Fibroblast of lung (primary cell): Measurements from ENCODE around the gene CAPZB.

Source experiments
- EZH2 ChIP-seq: IDR thresholded peaks from 2 replicates; pipeline ENCODE4 v1.5.1; 2012; ENCODE audit warnings: low read length, control low read depth, mild to moderate bottlenecking; ENCODE audit errors: missing control alignments
- TF ChIP-seq, protein P1 (sequence below), 2 donors: IDR thresholded peaks in 1 of 2; conservative IDR thresholded peaks in 1 of 2; 1 replicate in 1 of 2; 2 replicates in 1 of 2; pipeline ENCODE4 v1.5.1; 2011 to 2012; ENCODE audit warnings: low read length in 2 of 2, control low read depth in 1 of 2, inconsistent platforms in 1 of 2, low read depth in 1 of 2, mild to moderate bottlenecking in 1 of 2

DNA sequence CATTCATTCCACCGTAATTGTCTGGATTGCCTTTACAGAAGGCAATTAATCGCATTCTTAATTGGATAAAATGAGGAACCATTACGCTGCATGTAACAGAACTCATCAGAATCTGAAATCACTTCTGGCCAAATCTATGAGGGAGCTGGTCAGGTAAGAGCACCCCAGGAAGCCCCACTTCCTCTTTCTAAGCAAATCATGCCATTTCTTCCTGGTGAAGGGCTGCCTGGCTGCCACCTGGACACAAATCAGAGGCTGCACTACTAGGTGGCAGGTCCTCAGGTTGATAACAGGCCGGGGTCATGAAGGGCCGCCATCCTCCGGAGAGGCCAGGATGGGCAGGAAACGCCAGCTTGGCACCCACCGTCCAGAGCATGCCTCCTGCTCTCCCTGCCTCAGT lies 73.7 kb downstream of the CAPZB start:
- TF ChIP-seq, protein P1, sequence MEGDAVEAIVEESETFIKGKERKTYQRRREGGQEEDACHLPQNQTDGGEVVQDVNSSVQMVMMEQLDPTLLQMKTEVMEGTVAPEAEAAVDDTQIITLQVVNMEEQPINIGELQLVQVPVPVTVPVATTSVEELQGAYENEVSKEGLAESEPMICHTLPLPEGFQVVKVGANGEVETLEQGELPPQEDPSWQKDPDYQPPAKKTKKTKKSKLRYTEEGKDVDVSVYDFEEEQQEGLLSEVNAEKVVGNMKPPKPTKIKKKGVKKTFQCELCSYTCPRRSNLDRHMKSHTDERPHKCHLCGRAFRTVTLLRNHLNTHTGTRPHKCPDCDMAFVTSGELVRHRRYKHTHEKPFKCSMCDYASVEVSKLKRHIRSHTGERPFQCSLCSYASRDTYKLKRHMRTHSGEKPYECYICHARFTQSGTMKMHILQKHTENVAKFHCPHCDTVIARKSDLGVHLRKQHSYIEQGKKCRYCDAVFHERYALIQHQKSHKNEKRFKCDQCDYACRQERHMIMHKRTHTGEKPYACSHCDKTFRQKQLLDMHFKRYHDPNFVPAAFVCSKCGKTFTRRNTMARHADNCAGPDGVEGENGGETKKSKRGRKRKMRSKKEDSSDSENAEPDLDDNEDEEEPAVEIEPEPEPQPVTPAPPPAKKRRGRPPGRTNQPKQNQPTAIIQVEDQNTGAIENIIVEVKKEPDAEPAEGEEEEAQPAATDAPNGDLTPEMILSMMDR (conservative IDR thresholded peaks at IDR 0.05 in 1 of 2, IDR thresholded peaks at IDR 0.05 in 1 of 2; ENCODE audit: low read depth in 1 of 2, low read length in 2 of 2): no peak
- no peak for TF ChIP-seq EZH2
